Stimulated activated effector memory CD8-positive, alpha-beta T cell treated with anti-CD3 and anti-CD28 coated beads, Interleukin-12 subunit alpha, Interleukin-12 subunit beta, amount 100 ng/mL, for 72 hours (primary cell): ENCODE measurements around the gene FKBP2.

Source experiments
- ATAC-seq: fragments of 150-1000 bp; cut with Tn5 transposase; 2 replicates; pipeline ENCODE4 v1.10.0; 2021
- DNase-seq, 2 donors: peaks; one replicate each; pipeline ENCODE4 v3.0.0; 2021 to 2022; ENCODE audit warnings: low spot score in 2 of 2
- H3K27ac Mint-ChIP-seq: one replicate; pipeline ENCODE4 v1.8.0; 2022; ENCODE audit warnings: mild to moderate bottlenecking, mixed read lengths
- H3K36me3 Mint-ChIP-seq: one replicate; pipeline ENCODE4 v1.8.0; 2022; ENCODE audit warnings: mild to moderate bottlenecking, mixed read lengths
- H3K4me1 Mint-ChIP-seq: one replicate; pipeline ENCODE4 v1.8.0; 2022; ENCODE audit warnings: mixed read lengths
- H3K4me3 Mint-ChIP-seq: one replicate; pipeline ENCODE4 v1.8.0; 2022; ENCODE audit warnings: mild to moderate bottlenecking, mixed read lengths
- H3K9me3 Mint-ChIP-seq: one replicate; pipeline ENCODE4 v1.8.0; 2022; ENCODE audit warnings: mixed read lengths

FKBP2 gene

DNA sequence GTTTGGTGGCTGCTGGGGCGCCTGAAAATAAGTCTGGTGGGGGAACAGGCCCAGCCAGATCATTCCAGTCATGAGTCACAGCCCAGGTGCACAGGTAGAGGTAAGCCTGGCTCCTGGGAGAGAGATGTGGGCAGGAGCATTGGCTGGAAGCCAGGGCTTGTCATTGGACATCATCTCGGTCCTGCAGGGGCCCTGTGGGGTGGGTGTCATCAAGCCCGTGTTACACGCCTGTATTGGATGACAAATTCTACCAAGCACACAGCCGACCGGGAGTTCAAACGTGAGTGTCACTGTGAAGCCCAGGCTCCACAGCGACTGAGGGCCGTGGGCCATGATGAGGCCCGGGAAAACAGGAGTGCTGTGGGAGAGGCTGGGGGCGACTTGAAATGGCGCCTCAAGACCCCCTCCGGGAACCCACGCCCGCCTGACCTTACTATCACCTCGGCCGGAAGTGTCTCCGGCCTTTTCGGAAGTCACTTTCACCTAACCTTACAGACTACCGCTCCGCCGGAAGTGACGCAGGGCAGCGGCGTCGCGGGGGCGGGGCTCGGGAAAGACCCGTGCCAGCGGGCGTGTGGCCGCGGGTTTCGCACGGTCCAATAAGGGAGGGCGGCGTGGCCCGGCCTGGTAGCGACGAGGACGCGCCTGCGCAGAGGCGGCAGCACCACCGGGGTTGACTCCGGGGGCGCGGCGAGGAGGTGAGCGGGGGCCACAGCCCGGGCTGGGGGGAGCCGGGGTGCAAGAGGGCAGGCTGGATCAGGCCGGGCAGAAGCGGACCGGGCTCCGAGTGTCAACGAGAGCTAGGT is at the start of gene FKBP2:
Gene FKBP2, plus strand, starts transcription at position 661 of the 806 bp plus-strand sequence. CDS start 1,293 bp downstream, outside the sequence.
- H3K9me3 Mint-ChIP-seq: no peaks in the 10 kb centered on the region
- peak; percentile 97 to 98 for DNase-seq
- peak; percentile 75 for ATAC-seq
- peaks cover 41% of the 10 kb centered on the region for H3K4me1 Mint-ChIP-seq
- H3K4me3 Mint-ChIP-seq: peak within 1 kb of the TSS; percentile 95
- peak within 1 kb of the TSS; percentile 95 for H3K27ac Mint-ChIP-seq
- peaks cover 90% of the 10 kb centered on the region for H3K36me3 Mint-ChIP-seq

DNA sequence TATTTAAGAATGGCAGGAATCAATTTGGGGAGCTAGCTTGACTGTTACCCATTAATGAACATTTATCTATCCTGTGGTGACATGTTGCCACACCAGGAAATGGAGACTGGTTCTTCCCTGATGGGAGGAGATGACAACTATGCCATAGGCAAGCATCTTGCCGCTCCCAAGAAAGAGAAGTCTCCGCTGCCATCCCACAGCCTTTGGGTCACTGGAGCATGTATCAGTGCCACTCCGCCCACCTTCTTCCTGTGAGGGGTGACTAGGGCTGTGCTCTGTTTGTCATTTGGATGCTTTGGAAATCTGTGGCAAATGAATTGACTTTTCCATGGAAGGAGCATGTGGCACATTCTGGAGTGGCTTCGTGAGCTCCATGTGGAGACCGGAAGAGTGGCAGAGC is 48.5 kb upstream of the FKBP2 start:
- Mint-ChIP-seq H3K4me1 (peaks cover 42% of the 10 kb centered on the region), H3K27ac (no peak overlapping the region), H3K36me3 (no peaks in the 10 kb centered on the region), H3K9me3 (no peaks in the 10 kb centered on the region), H3K4me3 (no peak overlapping the region)
- DNase-seq (no peak), ATAC-seq (no peak)

DNA sequence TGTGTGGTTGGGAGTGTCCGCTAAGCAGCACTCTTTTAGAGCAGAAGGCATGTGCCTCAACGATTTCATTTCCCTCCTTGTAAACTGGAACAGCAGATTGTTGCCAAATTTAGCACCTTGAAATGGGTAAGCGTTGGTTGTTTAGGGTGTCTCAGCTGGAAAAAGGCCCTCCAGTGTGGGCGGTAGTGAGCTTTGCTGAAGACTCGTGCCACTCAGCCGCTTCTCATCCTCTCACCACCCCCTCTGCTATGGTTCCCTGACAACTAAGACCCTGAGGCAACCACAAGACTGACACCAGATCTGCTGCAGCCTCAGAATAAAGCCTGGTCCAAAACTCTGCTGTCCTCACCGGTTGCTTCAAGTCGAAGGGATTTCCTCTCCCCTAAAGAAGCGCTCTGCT is 44.3 kb upstream of the FKBP2 start:
- H3K9me3 Mint-ChIP-seq: no peaks in the 10 kb centered on the region
- H3K4me3 Mint-ChIP-seq: no peak overlapping the region
- no peaks in the 10 kb centered on the region for H3K36me3 Mint-ChIP-seq
- no peak for DNase-seq
- H3K4me1 Mint-ChIP-seq: peaks cover 30% of the 10 kb centered on the region
- ATAC-seq: no peak
- H3K27ac Mint-ChIP-seq: peak overlapping the region; percentile 53

DNA sequence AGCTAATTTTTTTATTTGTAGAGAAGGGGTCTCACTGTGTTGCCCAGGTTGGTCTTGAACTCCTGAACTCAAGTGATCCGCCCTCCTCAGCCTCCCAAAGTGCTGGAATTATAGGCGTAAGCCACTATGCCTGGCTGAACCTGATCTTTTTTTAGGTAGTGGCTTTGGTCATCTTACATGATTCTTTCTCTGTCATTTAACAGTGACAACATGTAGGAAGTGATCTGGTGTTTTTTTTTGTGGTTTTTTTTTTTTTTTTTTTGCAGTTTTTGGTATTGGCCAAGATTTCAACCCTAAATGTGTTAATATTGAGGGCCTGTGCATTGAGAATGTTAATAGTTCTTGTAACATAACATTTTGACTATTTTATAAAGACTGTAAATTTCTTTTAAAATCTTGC is 42.4 kb upstream of the FKBP2 start:
- no peaks in the 10 kb centered on the region for H3K9me3 Mint-ChIP-seq
- no peaks in the 10 kb centered on the region for H3K36me3 Mint-ChIP-seq
- peaks cover 38% of the 10 kb centered on the region for H3K4me1 Mint-ChIP-seq
- no peak overlapping the region for H3K4me3 Mint-ChIP-seq
- H3K27ac Mint-ChIP-seq: no peak overlapping the region
- no peak for DNase-seq
- no peak for ATAC-seq

DNA sequence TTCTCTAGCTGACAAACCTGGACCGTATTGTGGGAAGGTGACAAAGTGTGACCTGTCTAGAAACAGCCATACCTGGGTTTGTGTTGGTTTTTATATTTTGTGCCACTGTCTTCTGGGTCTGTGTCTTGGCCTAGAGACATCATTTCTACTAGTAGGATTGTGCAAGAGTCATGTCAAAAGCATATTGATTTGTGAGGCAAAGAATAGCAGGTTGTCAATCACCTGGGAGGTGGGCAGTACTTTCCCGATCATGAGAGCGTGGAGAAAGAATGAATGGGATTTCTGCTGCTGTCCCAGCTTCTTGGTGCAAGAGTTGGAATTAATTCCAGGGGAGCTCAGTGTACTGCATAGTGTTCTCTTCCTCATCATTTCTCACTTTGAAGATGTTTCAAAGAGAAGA is 39.4 kb upstream of the FKBP2 start:
- Mint-ChIP-seq H3K36me3 (no peaks in the 10 kb centered on the region), H3K4me3 (no peak overlapping the region), H3K4me1 (peaks cover 45% of the 10 kb centered on the region), H3K27ac (no peak overlapping the region), H3K9me3 (no peaks in the 10 kb centered on the region)
- ATAC-seq: no peak
- no peak for DNase-seq

DNA sequence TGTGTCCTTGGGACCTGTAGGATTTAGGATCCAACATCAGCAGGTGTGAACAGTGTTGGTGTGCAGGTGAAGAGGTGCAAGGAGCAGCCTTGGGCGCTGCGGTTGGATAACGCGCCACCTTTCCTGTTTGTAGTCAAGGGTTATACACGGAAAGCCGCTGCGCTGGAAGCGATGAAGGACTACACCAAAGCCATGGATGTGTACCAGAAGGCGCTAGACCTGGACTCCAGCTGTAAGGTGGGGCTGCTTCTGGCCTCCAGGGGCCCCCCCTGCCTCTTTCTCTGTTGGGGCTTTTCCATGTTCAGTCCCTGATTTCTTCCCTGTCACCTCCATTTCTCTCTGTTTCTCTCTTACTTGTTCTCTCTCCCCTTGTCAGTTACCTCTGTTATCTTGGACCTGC is 37.9 kb upstream of the FKBP2 start:
- ATAC-seq (no peak), DNase-seq (no peak)
- no peaks in the 10 kb centered on the region for H3K36me3 Mint-ChIP-seq
- no peaks in the 10 kb centered on the region for H3K9me3 Mint-ChIP-seq
- H3K4me3 Mint-ChIP-seq: no peak overlapping the region
- peaks cover 44% of the 10 kb centered on the region for H3K4me1 Mint-ChIP-seq
- H3K27ac Mint-ChIP-seq: no peak overlapping the region

DNA sequence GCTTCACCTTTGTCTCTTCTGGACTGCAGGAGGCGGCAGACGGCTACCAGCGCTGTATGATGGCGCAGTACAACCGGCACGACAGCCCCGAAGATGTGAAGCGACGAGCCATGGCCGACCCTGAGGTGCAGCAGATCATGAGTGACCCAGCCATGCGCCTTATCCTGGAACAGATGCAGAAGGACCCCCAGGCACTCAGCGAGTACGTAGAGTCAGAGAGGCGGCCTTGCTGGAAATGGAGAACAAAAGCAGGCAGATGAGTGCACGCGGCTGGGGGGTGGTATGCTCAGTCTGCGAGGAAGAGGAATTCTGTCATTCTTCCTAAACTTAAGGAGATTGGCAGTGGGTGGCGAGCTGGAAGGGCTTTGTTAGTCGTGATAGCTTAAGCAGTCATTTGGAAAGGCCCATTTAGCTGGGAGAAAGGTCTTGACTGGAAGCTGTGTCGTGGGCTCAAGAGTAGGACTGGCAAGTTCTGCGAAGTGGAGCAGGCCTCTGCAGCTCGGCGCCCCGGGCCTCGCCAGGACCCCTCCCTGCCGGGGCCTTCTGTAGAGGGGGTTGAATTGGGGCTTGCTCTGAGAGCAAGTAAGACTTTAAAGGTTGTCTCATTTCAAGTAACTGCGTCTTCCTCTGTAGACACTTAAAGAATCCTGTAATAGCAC is 37.3 kb upstream of the FKBP2 start:
- Mint-ChIP-seq H3K4me1 (peaks cover 50% of the 10 kb centered on the region), H3K36me3 (no peaks in the 10 kb centered on the region), H3K4me3 (no peak overlapping the region), H3K27ac (peak overlapping the region; percentile 68), H3K9me3 (no peaks in the 10 kb centered on the region)
- no peak for ATAC-seq
- no peak for DNase-seq

DNA sequence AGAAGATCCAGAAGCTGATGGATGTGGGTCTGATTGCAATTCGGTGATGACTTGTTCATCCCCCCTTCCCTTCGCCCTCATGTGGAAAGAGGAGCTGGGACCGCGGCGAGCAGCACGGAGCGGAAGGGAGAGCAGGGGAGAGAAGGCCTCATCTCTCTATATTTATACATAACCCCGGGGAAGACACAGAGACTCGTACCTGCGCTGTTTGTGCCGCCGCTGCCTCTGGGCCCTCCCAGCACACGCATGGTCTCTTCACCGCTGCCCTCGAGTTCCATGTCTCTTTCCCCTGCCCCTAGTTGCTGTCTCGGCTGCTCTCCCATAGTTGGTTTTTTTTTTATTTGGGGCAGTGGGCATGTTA is 36.8 kb upstream of the FKBP2 start:
- Mint-ChIP-seq H3K27ac (peak overlapping the region; percentile 68), H3K4me1 (peaks cover 55% of the 10 kb centered on the region), H3K4me3 (no peak overlapping the region), H3K9me3 (no peaks in the 10 kb centered on the region), H3K36me3 (no peaks in the 10 kb centered on the region)
- ATAC-seq (no peak), DNase-seq (no peak)

DNA sequence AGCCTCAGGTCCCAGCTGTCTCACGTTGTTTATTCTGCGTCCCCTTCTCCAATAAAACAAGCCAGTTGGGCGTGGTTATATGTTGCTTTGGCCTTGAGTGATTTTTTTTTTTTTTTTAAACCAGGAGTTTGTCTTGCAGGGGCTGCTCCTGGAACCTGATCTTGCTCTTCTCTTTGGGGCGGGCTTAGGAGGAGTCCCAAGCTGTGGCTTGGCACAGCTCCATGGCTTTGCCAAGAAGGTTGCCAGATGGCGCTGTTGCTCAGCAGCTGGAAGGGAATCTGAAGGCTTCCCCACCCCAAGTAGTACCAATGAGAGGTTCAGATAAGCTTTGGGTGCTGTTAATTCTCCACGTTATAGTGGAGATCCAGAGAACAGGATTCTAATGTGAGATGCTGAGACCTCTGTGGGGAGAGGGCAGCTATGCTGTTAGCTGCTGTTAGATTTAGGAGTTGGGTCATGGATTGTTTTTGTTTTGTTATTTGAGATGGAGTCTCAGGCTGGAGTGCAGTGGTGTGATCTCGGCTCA is 36.4 kb upstream of the FKBP2 start:
- peaks cover 60% of the 10 kb centered on the region for H3K4me1 Mint-ChIP-seq
- H3K9me3 Mint-ChIP-seq: no peaks in the 10 kb centered on the region
- H3K4me3 Mint-ChIP-seq: peak overlapping the region; percentile 91
- peak overlapping the region; percentile 68 for H3K27ac Mint-ChIP-seq
- DNase-seq: peak in 1 of 2 donors; percentile 61
- ATAC-seq: peak; percentile 44
- H3K36me3 Mint-ChIP-seq: no peaks in the 10 kb centered on the region

DNA sequence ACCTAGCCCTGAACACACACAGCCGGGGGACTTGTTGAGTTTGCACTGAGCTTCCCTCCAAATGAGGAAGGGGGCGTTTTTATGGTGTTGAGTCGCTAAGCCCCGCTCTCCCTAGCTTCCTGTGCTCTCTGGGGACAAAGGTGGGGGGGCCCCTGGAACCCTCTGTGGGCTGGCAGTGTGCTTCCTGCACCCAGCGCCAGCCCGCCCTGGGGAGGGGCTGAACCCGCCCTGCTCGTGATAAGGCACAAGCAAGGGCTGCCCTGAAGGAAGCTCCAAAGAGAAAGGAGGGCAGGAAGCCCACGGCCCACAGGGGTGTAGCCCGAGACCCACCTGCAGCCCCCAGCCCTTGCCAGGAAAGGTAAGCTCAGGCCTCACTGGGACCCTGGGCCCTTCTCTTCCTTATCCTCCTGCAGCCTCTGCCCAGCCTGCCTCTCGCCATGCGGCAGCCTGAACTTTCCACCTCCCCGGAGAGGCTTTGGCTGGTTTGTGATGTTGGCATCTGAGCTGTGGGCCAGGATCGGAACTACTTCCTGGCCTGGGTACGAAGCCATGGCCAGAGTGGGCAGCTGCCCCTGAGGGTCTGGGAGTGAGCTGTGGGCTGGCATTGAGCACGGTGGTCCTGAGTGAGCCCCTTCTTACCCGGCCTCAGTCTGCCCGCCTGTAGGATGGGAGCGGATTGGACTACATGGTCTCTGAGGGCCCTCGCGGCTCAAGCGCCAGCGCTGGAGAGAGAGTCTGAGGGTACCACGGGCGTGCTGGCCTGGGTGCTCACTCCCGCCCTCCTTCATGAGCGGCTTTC is 34.2 kb upstream of the FKBP2 start, which contains the start of gene FERMT3:
Gene FERMT3, plus strand, starts transcription at position 265 of the 799 bp plus-strand sequence. CDS start 644 bp downstream, outside the sequence.
- H3K27ac Mint-ChIP-seq: peak within 1 kb of the TSS; percentile 96
- ATAC-seq (peak; percentile 56), DNase-seq (peak; percentile 54 to 83)
- no peaks in the 10 kb centered on the region for H3K9me3 Mint-ChIP-seq
- H3K4me1 Mint-ChIP-seq: peaks cover 66% of the 10 kb centered on the region
- H3K36me3 Mint-ChIP-seq: no peaks in the 10 kb centered on the region
- peak within 1 kb of the TSS; percentile 91 for H3K4me3 Mint-ChIP-seq

DNA sequence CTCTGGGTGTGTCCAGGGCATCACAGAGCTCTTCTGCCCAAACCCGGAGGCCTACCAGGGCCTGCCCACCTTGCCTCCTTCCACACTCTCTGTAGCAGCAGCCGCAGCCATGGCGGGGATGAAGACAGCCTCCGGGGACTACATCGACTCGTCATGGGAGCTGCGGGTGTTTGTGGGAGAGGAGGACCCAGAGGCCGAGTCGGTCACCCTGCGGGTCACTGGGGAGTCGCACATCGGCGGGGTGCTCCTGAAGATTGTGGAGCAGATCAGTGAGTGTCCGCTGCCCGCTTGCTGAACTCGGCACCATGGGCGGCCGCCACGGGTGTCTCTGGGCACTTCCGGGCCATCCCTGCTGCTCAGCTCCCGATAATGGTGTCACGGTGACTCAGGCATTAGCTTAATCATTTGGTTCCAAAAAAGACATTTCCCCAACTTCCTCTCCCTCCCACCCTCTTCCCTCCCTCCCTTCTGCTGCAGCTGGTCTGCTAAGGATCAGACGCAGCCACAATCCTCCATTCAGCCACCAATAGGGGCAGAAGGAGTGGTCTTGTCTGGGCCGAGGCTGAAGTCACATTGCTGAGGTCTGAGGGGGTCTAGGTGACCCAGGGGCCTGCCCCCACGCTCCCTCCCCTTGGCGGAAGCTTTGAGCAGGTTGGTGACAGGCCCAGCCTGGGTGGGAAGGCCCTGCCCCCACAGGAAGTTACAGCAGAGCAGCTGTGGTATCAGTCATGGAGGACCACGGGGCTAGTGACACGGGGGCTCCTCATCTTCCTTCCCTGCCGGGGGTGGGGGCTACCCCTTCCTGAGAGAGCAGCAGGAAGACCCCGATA is 33.4 kb upstream of the FKBP2 start:
- H3K4me1 Mint-ChIP-seq: peaks cover 73% of the 10 kb centered on the region
- H3K27ac Mint-ChIP-seq: peak overlapping the region; percentile 96

DNA sequence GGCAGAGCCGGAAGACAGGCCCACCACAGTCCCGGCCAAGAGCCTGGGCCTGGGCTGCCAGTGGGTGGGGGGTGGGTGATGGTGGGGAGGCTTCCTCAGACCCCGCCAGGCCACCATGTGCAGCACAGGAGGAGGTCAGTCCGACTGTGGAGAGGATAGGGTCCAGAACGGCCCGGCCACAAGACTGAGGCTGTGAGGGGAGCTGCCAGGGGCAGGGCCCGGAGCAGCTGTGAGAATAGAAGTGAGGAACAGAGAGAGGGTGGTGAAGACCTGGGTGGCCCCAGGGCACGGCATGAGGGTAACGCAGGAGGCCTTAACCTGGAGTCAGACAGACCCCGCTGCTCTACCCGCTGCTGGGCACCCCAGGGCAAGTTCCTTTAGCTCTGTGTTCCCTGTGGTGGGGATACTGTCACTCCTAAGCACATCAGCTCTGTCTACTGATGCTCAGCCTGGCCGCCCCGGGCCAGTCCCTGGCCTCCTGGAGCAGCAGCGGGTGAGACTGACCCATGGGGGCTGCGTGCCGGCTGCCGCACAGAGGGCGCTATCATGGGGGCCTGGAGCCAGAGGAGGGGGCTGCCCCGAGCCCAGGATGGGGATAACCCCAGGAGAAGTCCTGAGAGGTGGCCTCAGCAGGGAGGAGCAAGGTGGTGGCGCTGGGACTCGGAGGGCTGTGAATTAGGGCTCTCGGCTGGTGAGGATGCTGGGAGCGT is 32.7 kb upstream of the FKBP2 start:
- no peak for ATAC-seq
- peaks cover 75% of the 10 kb centered on the region for H3K4me1 Mint-ChIP-seq
- H3K36me3 Mint-ChIP-seq: no peaks in the 10 kb centered on the region

More for the DNA sequence above, 33.4 kb upstream of the FKBP2 start:
- ATAC-seq (peak; percentile 89), DNase-seq (peak; percentile 70 to 93)
- H3K9me3 Mint-ChIP-seq: no peaks in the 10 kb centered on the region
- peak overlapping the region; percentile 91 for H3K4me3 Mint-ChIP-seq
- H3K36me3 Mint-ChIP-seq: no peaks in the 10 kb centered on the region

DNA sequence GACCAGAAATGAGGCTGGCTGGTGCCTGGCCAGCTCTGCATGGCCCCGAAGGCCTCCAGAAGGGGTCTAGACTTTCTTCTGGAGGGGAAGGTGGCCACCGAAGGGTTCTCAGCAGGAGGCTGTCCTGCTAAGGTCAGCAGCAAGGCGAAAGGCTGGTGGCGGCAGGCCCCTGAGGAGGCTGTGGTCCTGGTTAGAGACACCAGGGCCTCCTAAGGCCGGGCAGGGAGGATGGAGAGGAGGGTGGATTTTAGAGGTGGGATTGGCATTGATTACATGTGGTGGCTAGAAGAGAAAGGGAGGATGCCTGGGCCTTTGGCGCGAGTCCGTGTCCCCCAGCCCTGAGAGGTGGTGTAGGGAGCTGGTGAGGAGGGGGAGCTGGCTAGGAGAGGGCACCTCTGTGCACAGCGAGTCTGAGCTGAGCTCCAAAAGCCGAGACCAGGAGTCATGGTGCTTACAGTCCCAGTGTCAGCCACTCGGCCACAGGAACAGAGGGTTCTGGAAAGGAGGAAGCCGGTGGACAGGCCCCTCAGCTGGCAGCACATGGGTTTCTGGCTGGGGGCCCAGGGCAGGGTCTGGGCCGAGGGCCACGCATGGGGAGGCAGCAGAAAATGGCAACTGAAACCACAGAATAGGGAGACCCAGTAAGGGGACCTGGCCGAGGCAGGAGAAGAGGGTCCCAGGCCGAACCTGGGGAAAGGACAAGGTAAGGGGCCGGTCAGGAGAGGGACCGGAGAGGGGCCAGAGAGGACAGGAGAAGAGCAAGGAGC is 31.9 kb upstream of the FKBP2 start:
- peak overlapping the region; percentile 91 for H3K4me3 Mint-ChIP-seq
- H3K9me3 Mint-ChIP-seq: no peaks in the 10 kb centered on the region
- ATAC-seq (no peak), DNase-seq (no peak)
- no peaks in the 10 kb centered on the region for H3K36me3 Mint-ChIP-seq
- H3K4me1 Mint-ChIP-seq: peaks cover 72% of the 10 kb centered on the region
- peak overlapping the region; percentile 96 for H3K27ac Mint-ChIP-seq

More for the DNA sequence above, 32.7 kb upstream of the FKBP2 start:
- Mint-ChIP-seq H3K4me3 (peak overlapping the region; percentile 91), H3K9me3 (no peaks in the 10 kb centered on the region), H3K27ac (peak overlapping the region; percentile 96)
- no peak for DNase-seq
